ENCODE measurements around the gene SLC17A5.
"Not testable (repeated sequence)": the region's sequence is repeated elsewhere in the genome, so short reads cannot be mapped to it uniquely, and the experiment has no call there.

Gene SLC17A5

GRCh38 chr6:73665686-73666319 is 12.0 kb upstream of the SLC17A5 start:
- no peak for DNase-seq

GRCh38 chr6:73664701-73665100 is 10.9 kb upstream of the SLC17A5 start:
- no peak for DNase-seq

GRCh38 chr6:73657201-73657600 is 3.4 kb upstream of the SLC17A5 start:
- no peak for DNase-seq

- DNase-seq: no peak
These were observed 2.8 kb upstream of the SLC17A5 start for GRCh38 chr6:73656531-73657145.

DNA sequence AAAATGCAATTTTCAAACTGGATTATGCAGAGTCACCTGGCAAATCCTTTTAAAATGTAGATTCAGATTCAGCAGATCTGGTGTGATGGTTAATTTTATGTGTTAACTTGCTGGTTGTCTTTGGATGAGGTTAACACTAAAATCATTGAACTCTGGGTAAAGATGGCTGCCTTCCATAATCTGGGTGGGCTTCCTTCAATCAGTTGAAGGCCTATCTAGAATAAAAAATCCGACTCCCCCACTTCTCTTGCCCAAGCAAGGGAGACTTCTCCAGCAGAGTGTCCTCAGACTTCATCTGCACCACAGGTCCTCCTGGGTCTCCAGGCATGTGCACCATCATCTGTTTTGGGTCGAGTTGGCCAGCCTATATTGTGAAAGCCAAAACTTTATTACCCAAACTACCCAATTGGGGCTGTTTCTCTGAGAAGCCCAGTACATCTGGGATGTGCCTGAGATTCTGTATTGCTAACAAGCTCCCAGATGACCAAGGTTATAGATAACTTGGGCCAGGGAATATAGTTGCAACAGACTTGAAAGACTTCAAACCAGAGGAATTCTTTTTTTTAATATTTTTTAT is 1.6 kb upstream of the SLC17A5 start:
- no peak for DNase-seq

GRCh38 chr6:73652637-73653570 is 888 bp downstream of the SLC17A5 start:
- DNase-seq: peak; percentile 53 to 76

DNA sequence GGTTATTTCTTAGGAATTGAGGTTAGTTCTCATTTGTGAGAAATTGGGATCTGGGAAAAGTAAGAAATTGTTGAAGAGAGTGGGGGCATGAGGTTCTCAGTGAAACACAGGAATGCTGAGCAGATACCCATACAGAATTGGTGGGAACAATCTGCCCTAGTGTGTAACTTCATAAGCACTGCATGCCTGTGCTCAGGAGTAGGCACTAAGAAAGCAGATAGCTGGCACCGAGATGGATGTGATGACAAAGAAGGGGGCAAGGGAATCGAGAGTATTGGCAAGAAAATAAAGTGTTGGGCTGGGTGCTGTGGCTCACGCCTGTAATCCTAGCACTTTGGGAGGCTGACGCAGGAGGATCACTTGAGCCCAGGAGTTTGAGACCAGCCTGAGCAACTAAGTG is 4.0 kb downstream of the SLC17A5 start:
- no peak for DNase-seq

- no peak for DNase-seq
These were observed 5.6 kb downstream of the SLC17A5 start for GRCh38 chr6:73648166-73648565.

DNA sequence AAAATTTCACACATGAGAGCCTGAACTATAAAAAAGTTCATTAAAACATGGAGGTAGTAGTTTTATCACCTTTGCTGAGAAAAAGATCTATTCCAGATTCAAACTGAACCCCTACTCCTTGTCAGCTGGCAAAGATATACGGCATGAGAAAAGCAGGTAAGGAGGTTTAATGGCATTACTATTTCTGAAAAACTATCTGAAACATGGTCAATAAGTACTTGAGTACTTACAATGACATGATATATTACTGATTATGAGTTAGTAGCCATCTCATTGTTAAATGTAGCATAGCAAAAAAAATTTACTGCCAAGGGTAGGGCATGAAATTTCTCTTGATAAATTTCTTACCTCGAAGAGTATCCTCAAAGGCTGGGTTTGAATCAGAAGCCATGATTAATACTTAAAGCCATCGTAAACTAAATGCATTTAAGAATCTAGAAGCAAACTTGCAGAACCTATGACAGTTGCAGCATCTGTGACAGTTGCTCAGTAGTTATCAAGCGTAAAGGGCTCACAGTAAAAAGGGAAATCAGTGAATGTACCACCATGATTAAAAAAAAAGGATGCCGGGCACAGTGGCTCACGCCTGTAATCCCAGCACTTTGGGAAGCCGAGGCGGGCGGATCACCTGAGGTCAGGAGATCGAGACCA is 8.7 kb downstream of the SLC17A5 start:
- no peak for DNase-seq

GRCh38 chr6:73644030-73644429 is 9.8 kb downstream of the SLC17A5 start:
- no peak for DNase-seq

- DNase-seq: no peak
These were observed 11.3 kb downstream of the SLC17A5 start for GRCh38 chr6:73642530-73642929.

GRCh38 chr6:73640179-73640750 is 13.5 kb downstream of the SLC17A5 start:
- DNase-seq: no peak

DNA sequence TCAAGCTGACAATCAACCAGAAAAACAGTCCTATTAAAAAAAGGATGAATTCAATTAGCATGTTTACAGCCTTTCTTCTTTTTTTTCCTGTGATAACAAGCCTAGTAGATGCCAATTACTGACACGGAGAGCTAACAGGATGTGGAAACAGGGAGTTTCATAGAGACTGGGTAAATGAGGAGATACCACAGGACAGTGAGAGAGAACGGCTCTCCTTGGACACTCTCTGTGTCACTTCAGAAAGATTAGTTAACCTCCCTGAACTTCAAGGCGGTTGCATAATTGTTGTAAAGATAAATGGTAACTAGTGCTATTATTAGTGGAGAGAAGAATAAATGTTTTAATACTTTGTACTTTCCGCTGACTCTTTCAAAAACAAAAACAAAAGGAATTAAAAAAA is 14.8 kb downstream of the SLC17A5 start:
- no peak for DNase-seq

DNA sequence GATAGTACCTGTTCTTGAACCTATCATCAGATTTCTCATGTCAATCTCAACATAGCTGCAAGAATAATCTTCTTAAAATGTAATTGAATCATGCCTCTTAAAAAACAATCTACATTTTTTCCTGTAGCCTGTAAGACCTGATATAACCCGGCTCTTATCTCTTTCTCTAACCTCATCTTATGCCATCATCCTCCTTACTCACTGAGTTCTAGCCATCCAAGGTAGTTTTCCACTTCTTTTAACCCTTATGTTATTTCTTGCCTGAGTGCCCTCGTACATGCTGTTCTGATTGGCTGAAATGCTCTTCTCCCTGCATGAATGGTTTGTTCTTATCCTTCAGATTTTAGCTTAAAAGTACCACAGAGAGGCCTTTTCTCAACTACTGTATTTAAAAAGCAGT is 16.4 kb downstream of the SLC17A5 start:
- peak; percentile 47 to 75 for DNase-seq

DNA sequence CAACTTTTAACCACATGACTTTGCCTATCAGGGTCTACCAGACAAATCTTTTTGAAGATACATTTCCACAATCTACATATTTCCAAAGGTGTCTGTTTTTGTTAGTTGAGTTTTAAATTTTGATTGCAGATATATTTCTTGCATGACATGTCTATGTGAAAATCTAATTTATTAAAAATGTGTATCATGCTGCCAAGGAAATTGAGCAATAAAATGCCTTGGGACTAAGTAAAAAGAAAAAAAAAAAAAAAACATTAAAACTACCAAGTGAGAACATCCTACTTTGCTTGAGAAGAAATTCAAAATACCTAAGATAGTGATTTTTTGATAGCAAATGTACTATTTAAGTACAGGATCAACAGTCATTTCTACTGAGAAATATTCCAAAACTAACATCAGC is 17.7 kb downstream of the SLC17A5 start:
- no peak for DNase-seq

DNA sequence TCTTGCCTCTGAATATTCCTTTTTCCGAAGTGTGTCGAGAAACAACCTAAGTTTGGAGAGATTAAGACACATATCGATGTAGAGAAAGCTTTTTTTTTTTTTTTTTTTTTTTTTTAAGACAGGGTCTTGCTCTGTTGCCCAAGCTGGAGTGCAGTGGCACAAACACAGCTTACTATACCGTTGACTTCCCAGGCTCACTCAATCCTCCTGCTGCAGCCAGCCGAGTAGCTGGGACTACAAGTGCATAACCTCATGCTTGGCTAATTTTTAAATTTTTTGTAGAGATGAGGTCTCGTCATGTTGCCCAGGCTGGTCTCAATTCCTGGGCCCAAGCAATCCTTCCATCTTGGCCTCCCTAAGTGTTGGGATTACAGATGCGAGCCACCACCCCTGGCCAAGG is 21.4 kb downstream of the SLC17A5 start:
- DNase-seq: no peak

- no peak for DNase-seq
These were observed 21.9 kb downstream of the SLC17A5 start for GRCh38 chr6:73631849-73632248.

DNA sequence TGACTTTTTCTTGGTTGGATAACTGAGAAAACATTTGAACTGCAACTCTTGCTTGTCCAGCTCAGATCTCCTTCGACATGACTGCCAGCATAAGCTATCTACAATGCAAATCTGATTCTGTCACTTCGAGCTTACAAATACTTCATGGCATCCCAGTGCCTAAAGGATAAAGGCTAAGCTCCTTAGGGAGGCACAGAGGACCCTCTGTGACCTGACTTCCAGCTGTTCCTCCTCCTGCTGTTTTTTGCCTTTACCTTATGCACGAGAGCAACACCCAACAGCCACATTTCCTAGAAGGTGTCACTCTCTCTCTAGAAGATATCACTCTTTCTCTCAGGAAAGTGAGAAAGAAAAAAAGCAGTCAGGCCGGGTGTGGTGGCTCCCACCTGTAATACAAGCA is 23.4 kb downstream of the SLC17A5 start:
- DNase-seq: peak; percentile 9 to 78

DNA sequence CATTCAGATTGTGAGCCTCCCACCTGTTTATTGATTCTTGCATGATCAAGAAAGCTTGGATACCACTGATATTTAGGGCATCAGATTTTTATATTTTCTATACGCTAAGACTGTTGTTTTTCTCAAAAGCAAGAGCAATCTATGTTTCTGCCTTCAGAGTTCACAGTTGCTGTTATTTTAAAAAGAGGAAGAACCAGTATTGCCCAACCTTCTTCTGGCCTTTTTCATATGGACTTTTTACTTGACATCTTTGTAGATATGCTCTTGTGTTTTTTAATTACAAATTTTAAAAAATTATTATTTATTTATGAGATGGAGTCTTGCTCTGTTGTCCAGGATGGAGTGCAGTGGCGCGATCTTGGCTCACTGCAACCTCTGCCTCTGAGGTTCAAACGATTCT is 28.9 kb downstream of the SLC17A5 start:
- no peak for DNase-seq

- not testable (repeated sequence) for DNase-seq
These were observed 30.3 kb downstream of the SLC17A5 start for GRCh38 chr6:73623480-73623879.

- DNase-seq: not testable (repeated sequence)
These were observed 35.7 kb downstream of the SLC17A5 start for GRCh38 chr6:73618082-73618481.

- no peak for DNase-seq
These were observed 39.0 kb downstream of the SLC17A5 start for GRCh38 chr6:73614802-73615201.

Measured in NCI-H524 (cell line).